ENCODE measurements around the gene OLIG3.

OLIG3 gene

GRCh38 chr6:137494281-137494987 lies at the start of gene OLIG3:
Gene OLIG3 (minus strand): TSS chr6:137494394. CDS start chr6:137494170, 224 bp downstream.
- DNase-seq = no peak

- no peak for DNase-seq
Measured at GRCh38 chr6:137543114-137543513, 48.9 kb upstream of the OLIG3 start.

- no peak for DNase-seq
Measured at GRCh38 chr6:137542713-137543112, 48.5 kb upstream of the OLIG3 start.

GRCh38 chr6:137541534-137542063 lies 47.4 kb upstream of the OLIG3 start:
- no peak for DNase-seq

- no peak for DNase-seq
Measured at GRCh38 chr6:137536104-137536773, 42.0 kb upstream of the OLIG3 start.

GRCh38 chr6:137531376-137532092 lies 37.3 kb upstream of the OLIG3 start:
- no peak for DNase-seq

- no peak for DNase-seq
Measured at GRCh38 chr6:137530404-137530803, 36.2 kb upstream of the OLIG3 start.

GRCh38 chr6:137522831-137523230 lies 28.6 kb upstream of the OLIG3 start:
- no peak for DNase-seq

GRCh38 chr6:137522198-137522798 lies 28.1 kb upstream of the OLIG3 start:
- DNase-seq = no peak

GRCh38 chr6:137520520-137520919 lies 26.3 kb upstream of the OLIG3 start:
- DNase-seq = no peak

- DNase-seq = no peak
Measured at GRCh38 chr6:137519629-137520176, 25.5 kb upstream of the OLIG3 start.

GRCh38 chr6:137518386-137518983 lies 24.3 kb upstream of the OLIG3 start:
- DNase-seq = no peak

GRCh38 chr6:137514418-137514817 lies 20.2 kb upstream of the OLIG3 start:
- no peak for DNase-seq

GRCh38 chr6:137512757-137513605 lies 18.8 kb upstream of the OLIG3 start:
- no peak for DNase-seq

GRCh38 chr6:137510923-137511322 lies 16.7 kb upstream of the OLIG3 start:
- DNase-seq = no peak

- no peak for DNase-seq
Measured at GRCh38 chr6:137498481-137499190, 4.4 kb upstream of the OLIG3 start.

GRCh38 chr6:137497721-137498463 lies 3.7 kb upstream of the OLIG3 start:
- DNase-seq = peak; percentile 49

- no peak for DNase-seq
Measured at GRCh38 chr6:137496909-137497720, 2.9 kb upstream of the OLIG3 start.

- no peak for DNase-seq
Measured at GRCh38 chr6:137496368-137496767, 2.2 kb upstream of the OLIG3 start.

Data from activated T-cell treated with anti-CD3 and anti-CD28 coated beads, Interleukin-2, amount 50 U/mL, for 1 hour (primary cell).